Stimulated activated naive CD8-positive, alpha-beta T cell treated with anti-CD3 and anti-CD28 coated beads, Interleukin-15, amount 100 ng/mL, for 72 hours (primary cell): ENCODE results near the gene MFSD2A.
"Not testable (repeated sequence)": the region's sequence is repeated elsewhere in the genome, so short reads cannot be mapped to it uniquely, and the experiment has no call there.

Experiments used
- ATAC-seq: fragments of 150-1000 bp; cut with Tn5 transposase; 2 replicates; pipeline ENCODE4 v1.10.0; 2021; ENCODE audit warnings: mild to moderate bottlenecking, moderate library complexity
- DNase-seq, 2 donors: peaks; one replicate each; pipeline ENCODE4 v3.0.0; 2021 to 2022
- H3K27ac Mint-ChIP-seq, 2 donors: one replicate each; pipeline ENCODE4 v1.8.0; 2022; ENCODE audit warnings: mild to moderate bottlenecking in 2 of 2, mixed read lengths in 2 of 2, moderate library complexity in 2 of 2
- H3K27me3 Mint-ChIP-seq: one replicate; pipeline ENCODE4 v1.8.0; 2022; ENCODE audit warnings: mixed read lengths
- H3K4me1 Mint-ChIP-seq: one replicate; pipeline ENCODE4 v1.8.0; 2022; ENCODE audit warnings: mild to moderate bottlenecking, mixed read lengths
- H3K4me3 Mint-ChIP-seq, 2 donors: one replicate each; pipeline ENCODE4 v1.8.0; 2022; ENCODE audit warnings: mild to moderate bottlenecking in 2 of 2, mixed read lengths in 2 of 2, moderate library complexity in 1 of 2
- H3K9me3 Mint-ChIP-seq, 2 donors: one replicate each; pipeline ENCODE4 v1.8.0; 2022; ENCODE audit warnings: mixed read lengths in 2 of 2

Gene MFSD2A

GRCh38 chr1:39973503-39974135, 18.7 kb downstream of the MFSD2A start:
- Mint-ChIP-seq H3K4me3 (no peak overlapping the region), H3K27ac (peak overlapping the region in 1 of 2 donors; percentile 4), H3K9me3 (no peaks in the 10 kb centered on the region), H3K4me1 (peaks cover 6% of the 10 kb centered on the region), H3K27me3 (no peaks in the 10 kb centered on the region)
- peak; percentile 62 to 71 for DNase-seq
- peak; percentile 84 for ATAC-seq

GRCh38 chr1:39976732-39977131, 21.8 kb downstream of the MFSD2A start:
- Mint-ChIP-seq H3K4me1 (peaks cover 6% of the 10 kb centered on the region), H3K4me3 (no peak overlapping the region), H3K27ac (no peak overlapping the region), H3K9me3 (no peaks in the 10 kb centered on the region), H3K27me3 (no peaks in the 10 kb centered on the region)
- no peak for ATAC-seq
- no peak for DNase-seq

GRCh38 chr1:39977202-39977601, 22.3 kb downstream of the MFSD2A start:
- Mint-ChIP-seq H3K27ac (no peak overlapping the region), H3K4me3 (no peak overlapping the region), H3K27me3 (no peaks in the 10 kb centered on the region), H3K4me1 (peaks cover 6% of the 10 kb centered on the region), H3K9me3 (no peaks in the 10 kb centered on the region)
- ATAC-seq (no peak), DNase-seq (no peak)

- no peak overlapping the region for H3K4me3 Mint-ChIP-seq
- H3K27me3 Mint-ChIP-seq, result no peaks in the 10 kb centered on the region
- ATAC-seq, result no peak
- H3K9me3 Mint-ChIP-seq, result no peaks in the 10 kb centered on the region
- no peak for DNase-seq
- H3K4me1 Mint-ChIP-seq, result no peaks in the 10 kb centered on the region
- H3K27ac Mint-ChIP-seq, result no peak overlapping the region
Observed at GRCh38 chr1:39979654-39980053, 24.7 kb downstream of the MFSD2A start.

- H3K9me3 Mint-ChIP-seq, result no peaks in the 10 kb centered on the region
- H3K4me1 Mint-ChIP-seq, result no peaks in the 10 kb centered on the region
- DNase-seq, result no peak
- H3K4me3 Mint-ChIP-seq, result no peak overlapping the region
- H3K27ac Mint-ChIP-seq, result no peak overlapping the region
- no peak for ATAC-seq
- H3K27me3 Mint-ChIP-seq, result no peaks in the 10 kb centered on the region
Observed at GRCh38 chr1:39980555-39981313, 25.8 kb downstream of the MFSD2A start.

- Mint-ChIP-seq H3K4me1 (no peaks in the 10 kb centered on the region), H3K27me3 (no peaks in the 10 kb centered on the region), H3K27ac (peak overlapping the region in 1 of 2 donors; percentile 72), H3K9me3 (no peaks in the 10 kb centered on the region), H3K4me3 (no peak overlapping the region)
- no peak for DNase-seq
- ATAC-seq, result no peak
Observed at GRCh38 chr1:39981385-39981784, 26.4 kb downstream of the MFSD2A start.

GRCh38 chr1:39981945-39982344, 27.0 kb downstream of the MFSD2A start:
- ATAC-seq (no peak), DNase-seq (no peak)
- H3K27ac Mint-ChIP-seq, result no peak overlapping the region
- H3K27me3 Mint-ChIP-seq, result no peaks in the 10 kb centered on the region
- H3K4me3 Mint-ChIP-seq, result no peak overlapping the region
- H3K4me1 Mint-ChIP-seq, result no peaks in the 10 kb centered on the region
- H3K9me3 Mint-ChIP-seq, result no peaks in the 10 kb centered on the region

- H3K4me3 Mint-ChIP-seq, H3K9me3 Mint-ChIP-seq, H3K4me1 Mint-ChIP-seq, ATAC-seq, H3K27me3 Mint-ChIP-seq, DNase-seq, H3K27ac Mint-ChIP-seq: not testable (repeated sequence)
Observed at GRCh38 chr1:39984480-39984879, 29.5 kb downstream of the MFSD2A start.

GRCh38 chr1:39984951-39985350, 30.0 kb downstream of the MFSD2A start:
- no peaks in the 10 kb centered on the region for H3K4me1 Mint-ChIP-seq
- DNase-seq (no peak), ATAC-seq (no peak)
- no peaks in the 10 kb centered on the region for H3K27me3 Mint-ChIP-seq
- no peak overlapping the region for H3K4me3 Mint-ChIP-seq
- H3K27ac Mint-ChIP-seq, result no peak overlapping the region
- no peaks in the 10 kb centered on the region for H3K9me3 Mint-ChIP-seq

- H3K4me1 Mint-ChIP-seq, result no peaks in the 10 kb centered on the region
- DNase-seq (no peak), ATAC-seq (no peak)
- no peaks in the 10 kb centered on the region for H3K9me3 Mint-ChIP-seq
- no peak overlapping the region for H3K27ac Mint-ChIP-seq
- H3K27me3 Mint-ChIP-seq, result no peaks in the 10 kb centered on the region
- no peak overlapping the region for H3K4me3 Mint-ChIP-seq
Observed at GRCh38 chr1:39987869-39988268, 32.9 kb downstream of the MFSD2A start.

GRCh38 chr1:39988618-39989343, 33.8 kb downstream of the MFSD2A start:
- Mint-ChIP-seq H3K4me1 (no peaks in the 10 kb centered on the region), H3K9me3 (no peaks in the 10 kb centered on the region), H3K4me3 (no peak overlapping the region), H3K27me3 (no peaks in the 10 kb centered on the region), H3K27ac (no peak overlapping the region)
- ATAC-seq (no peak), DNase-seq (no peak)

- Mint-ChIP-seq H3K9me3 (no peaks in the 10 kb centered on the region), H3K4me3 (no peak overlapping the region), H3K27me3 (no peaks in the 10 kb centered on the region), H3K27ac (no peak overlapping the region), H3K4me1 (no peaks in the 10 kb centered on the region)
- ATAC-seq (no peak), DNase-seq (no peak)
Observed at GRCh38 chr1:39990428-39990827, 35.5 kb downstream of the MFSD2A start.

- no peak overlapping the region for H3K27ac Mint-ChIP-seq
- no peaks in the 10 kb centered on the region for H3K9me3 Mint-ChIP-seq
- DNase-seq, result no peak
- H3K4me3 Mint-ChIP-seq, result no peak overlapping the region
- peaks cover 16% of the 10 kb centered on the region for H3K4me1 Mint-ChIP-seq
- no peaks in the 10 kb centered on the region for H3K27me3 Mint-ChIP-seq
- ATAC-seq, result no peak
Observed at GRCh38 chr1:39992234-39992633, 37.3 kb downstream of the MFSD2A start.

GRCh38 chr1:39992888-39993287, 37.9 kb downstream of the MFSD2A start:
- no peak for DNase-seq
- Mint-ChIP-seq H3K9me3 (no peaks in the 10 kb centered on the region), H3K4me1 (peaks cover 16% of the 10 kb centered on the region), H3K4me3 (no peak overlapping the region), H3K27ac (no peak overlapping the region), H3K27me3 (no peaks in the 10 kb centered on the region)
- no peak for ATAC-seq

GRCh38 chr1:39995973-39996393, 41.0 kb downstream of the MFSD2A start:
- Mint-ChIP-seq H3K27ac (peak overlapping the region; percentile 12 to 44), H3K4me1 (peaks cover 16% of the 10 kb centered on the region), H3K9me3 (no peaks in the 10 kb centered on the region), H3K4me3 (no peak overlapping the region), H3K27me3 (no peaks in the 10 kb centered on the region)
- ATAC-seq, result peak; percentile 83
- no peak for DNase-seq

- Mint-ChIP-seq H3K4me3 (no peak overlapping the region), H3K9me3 (no peaks in the 10 kb centered on the region), H3K27me3 (no peaks in the 10 kb centered on the region), H3K27ac (peak overlapping the region in 1 of 2 donors; percentile 67), H3K4me1 (peaks cover 16% of the 10 kb centered on the region)
- ATAC-seq (no peak), DNase-seq (no peak)
Observed at GRCh38 chr1:39996396-39997004, 41.6 kb downstream of the MFSD2A start.
